ENCODE results near the gene SH2D3A.

- TF ChIP-seq, protein P1, sequence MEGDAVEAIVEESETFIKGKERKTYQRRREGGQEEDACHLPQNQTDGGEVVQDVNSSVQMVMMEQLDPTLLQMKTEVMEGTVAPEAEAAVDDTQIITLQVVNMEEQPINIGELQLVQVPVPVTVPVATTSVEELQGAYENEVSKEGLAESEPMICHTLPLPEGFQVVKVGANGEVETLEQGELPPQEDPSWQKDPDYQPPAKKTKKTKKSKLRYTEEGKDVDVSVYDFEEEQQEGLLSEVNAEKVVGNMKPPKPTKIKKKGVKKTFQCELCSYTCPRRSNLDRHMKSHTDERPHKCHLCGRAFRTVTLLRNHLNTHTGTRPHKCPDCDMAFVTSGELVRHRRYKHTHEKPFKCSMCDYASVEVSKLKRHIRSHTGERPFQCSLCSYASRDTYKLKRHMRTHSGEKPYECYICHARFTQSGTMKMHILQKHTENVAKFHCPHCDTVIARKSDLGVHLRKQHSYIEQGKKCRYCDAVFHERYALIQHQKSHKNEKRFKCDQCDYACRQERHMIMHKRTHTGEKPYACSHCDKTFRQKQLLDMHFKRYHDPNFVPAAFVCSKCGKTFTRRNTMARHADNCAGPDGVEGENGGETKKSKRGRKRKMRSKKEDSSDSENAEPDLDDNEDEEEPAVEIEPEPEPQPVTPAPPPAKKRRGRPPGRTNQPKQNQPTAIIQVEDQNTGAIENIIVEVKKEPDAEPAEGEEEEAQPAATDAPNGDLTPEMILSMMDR (optimal IDR thresholded peaks at IDR 0.05 in 1 of 3, IDR thresholded peaks at IDR 0.05 in 1 of 3, conservative IDR thresholded peaks at IDR 0.05 in 1 of 3; ENCODE audit: extremely low read depth in 1 of 3, insufficient read depth in 2 of 3, low read length in 3 of 3) = no peak
- TF ChIP-seq EZH2 (IDR thresholded peaks at IDR 0.05; ENCODE audit: low read length) = no peak
Measured at GRCh38 chr19:6790194-6791128, 23.2 kb upstream of the SH2D3A start.
